Smooth muscle cell of the brain vasculature (primary cell): ENCODE measurements around the gene IRX2.

Experiments used
- DNase-seq: peaks from one replicate; pipeline ENCODE4 v3.0.0-alpha.2; 2012; ENCODE audit warnings: low read depth, low spot score

The IRX2 gene

GRCh38 chr5:2741956-2742355 is 9.5 kb downstream of the IRX2 start:
- DNase-seq = no peak

- DNase-seq = no peak
Observed at GRCh38 chr5:2740876-2741555, 10.5 kb downstream of the IRX2 start.

GRCh38 chr5:2740051-2740875 is 11.2 kb downstream of the IRX2 start:
- no peak for DNase-seq

DNA sequence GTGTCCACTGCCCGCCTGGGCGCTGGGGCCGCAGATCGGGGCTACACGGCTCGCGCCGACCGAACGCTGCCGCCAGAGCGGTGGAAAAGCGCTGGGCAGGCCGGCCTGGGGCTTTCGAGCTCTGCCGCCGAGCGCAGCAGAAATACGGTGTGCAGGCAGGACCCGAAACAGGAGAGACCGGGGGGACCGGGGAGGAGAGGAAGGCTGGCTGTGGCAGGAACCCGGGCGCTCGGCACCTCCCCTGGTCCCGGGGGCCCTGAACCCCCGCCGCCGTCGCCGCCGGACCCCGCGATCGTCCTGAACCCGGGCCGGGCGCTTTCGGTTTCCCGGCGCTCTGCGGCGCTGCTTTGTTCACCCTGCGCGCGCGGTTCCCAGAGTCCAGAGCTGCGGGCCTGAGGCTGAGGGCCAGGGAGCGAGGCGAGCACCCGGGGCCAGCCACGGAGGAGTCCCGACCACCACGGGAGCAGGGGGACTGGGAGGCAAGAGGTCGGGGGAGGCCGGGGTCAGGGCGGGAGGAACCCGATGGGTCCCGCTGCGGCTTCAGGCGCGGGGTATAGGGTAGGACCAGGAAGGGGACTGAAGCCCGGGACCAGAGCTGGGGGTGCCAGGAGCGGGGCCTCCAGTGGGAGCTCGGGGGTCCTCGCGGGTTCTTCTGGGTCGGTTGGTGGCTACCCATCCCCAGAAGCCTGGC is 12.0 kb downstream of the IRX2 start:
- DNase-seq = no peak

DNA sequence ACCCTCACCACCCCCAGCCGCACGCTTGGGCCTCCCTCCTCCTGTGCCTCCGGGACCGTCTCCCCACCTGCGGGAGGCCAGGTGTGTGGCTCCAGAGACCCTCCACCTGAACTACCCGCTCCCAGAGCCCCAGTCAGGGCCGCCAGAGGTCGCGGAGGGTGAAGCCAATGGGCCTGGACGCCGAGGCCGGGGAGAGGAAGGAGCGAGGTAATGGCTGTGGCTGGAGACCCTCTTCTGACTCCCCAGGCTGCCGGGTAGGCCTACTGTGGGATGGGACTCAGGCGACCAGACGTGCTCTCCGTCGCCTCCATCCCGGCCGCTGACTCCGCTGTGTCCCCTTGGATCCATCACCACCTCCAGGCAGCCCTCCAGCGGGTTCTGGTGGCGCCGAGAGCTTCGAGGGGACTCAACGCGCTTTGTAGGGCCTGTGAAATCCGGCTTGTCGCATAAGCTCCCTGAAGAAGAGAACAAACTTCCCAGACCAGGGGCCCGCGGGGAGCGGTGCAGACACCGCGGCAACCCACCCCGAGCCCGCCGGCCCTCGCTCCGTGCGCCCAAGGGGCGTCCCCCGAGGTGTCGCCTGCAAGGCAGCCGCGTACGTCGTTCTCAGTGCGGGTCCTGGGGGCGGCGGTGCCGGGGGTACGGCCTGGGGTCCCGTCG is 12.6 kb downstream of the IRX2 start:
- DNase-seq = no peak

DNA sequence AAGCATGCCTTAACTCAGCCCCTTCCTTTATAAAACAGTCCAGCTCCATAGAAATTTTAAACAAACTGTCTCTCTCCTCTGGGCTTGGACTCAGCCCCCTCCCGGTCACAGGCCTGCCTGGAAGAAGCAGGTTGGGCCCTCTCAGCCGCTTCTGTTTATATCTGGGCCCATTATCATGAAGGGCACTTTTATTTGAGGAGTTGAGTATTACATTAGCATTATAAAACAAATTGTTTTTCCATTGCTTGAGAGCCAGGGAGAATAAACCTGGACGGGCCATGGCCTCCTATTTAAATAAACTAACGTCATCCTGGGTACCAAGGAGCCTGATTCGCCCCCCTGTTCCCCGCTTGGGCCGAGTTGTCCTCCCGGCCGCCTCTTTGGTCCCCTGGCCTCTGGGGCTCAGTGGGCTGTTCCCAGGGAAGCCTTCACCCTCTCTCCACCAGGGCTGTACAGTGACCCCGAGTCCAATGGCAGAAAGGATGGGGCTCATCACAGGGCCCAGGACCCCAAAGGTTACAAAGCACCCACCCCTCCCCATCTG is 13.2 kb downstream of the IRX2 start:
- no peak for DNase-seq

GRCh38 chr5:2737273-2738155 is 14.0 kb downstream of the IRX2 start:
- no peak for DNase-seq

DNA sequence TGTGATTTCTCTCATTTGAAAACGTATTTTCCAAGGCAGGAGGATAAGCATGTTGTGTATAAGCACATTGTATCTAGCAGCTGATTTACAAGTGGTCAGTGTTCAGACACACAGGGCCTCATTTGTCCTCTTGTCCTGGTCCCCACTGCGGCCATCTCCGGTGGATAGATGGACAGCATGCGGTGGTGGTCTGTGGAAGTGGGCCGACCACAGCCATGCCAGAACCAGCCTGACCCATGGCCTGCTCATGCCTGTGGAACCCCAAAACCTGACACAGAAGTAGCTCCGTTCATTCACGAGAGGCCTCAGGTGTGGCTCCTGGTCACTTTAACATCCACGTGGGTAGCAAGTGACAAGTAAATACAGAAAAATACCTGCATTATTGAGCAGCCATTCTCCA is 14.6 kb downstream of the IRX2 start:
- DNase-seq = no peak

- no peak for DNase-seq
Observed at GRCh38 chr5:2735996-2736395, 15.5 kb downstream of the IRX2 start.

DNA sequence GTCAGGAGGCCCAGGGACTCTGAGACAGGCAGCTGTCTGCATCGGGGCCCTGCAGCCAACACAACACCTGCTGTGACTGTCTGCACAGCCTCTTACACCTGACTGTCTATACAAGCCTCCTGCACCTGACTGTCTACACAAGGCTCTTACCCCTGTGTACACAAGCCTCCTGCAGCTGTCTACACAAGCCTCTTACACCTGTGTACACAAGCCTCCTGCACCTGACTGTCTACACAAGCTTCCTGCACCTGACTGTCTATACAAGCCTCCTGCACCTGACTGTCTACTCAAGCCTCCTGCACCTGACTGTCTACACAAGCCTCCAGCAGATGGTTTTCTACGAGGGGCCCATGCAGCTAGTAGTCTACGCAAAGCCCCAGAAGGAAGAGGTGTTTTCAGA is 18.6 kb downstream of the IRX2 start:
- no peak for DNase-seq

DNA sequence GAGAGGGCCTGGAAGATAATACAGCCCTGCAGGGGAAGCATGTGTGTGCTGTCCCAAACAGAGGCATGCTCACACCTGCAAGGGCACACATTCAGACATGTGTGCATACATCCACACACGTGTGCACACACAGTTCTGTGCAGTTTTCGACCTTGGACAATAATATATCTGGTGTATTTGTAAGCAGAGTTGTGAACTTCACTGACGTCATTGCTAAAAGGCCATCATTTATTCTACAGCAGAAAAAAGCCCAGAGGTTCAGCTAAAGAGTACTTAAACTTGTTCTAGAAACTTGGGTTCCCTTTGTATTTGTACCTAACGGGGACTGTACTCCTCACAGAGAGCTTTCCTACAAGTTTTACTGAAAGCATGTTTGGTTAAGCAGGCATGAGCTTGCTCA is 19.5 kb downstream of the IRX2 start:
- DNase-seq = no peak

GRCh38 chr5:2729189-2729588 is 22.3 kb downstream of the IRX2 start:
- DNase-seq = no peak

DNA sequence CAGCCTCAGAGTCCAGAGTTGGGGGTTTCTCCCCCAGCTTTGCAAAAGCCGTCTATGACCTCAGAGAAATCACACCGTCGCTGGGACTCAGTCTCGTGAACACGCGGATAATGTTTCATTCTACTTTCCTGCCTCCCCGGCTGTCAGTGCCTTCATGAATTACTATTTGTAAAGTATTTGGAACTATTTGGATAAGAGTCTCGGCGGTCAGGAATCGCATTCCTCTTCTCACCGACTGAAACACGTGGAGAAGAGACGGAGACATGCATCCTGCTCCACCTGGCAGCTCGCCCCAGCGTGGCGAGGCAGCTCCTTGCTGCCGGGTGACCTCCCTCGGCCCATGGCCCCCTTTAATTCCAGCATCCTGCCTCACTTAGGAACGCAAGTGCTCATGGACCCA is 23.9 kb downstream of the IRX2 start:
- DNase-seq = no peak

DNA sequence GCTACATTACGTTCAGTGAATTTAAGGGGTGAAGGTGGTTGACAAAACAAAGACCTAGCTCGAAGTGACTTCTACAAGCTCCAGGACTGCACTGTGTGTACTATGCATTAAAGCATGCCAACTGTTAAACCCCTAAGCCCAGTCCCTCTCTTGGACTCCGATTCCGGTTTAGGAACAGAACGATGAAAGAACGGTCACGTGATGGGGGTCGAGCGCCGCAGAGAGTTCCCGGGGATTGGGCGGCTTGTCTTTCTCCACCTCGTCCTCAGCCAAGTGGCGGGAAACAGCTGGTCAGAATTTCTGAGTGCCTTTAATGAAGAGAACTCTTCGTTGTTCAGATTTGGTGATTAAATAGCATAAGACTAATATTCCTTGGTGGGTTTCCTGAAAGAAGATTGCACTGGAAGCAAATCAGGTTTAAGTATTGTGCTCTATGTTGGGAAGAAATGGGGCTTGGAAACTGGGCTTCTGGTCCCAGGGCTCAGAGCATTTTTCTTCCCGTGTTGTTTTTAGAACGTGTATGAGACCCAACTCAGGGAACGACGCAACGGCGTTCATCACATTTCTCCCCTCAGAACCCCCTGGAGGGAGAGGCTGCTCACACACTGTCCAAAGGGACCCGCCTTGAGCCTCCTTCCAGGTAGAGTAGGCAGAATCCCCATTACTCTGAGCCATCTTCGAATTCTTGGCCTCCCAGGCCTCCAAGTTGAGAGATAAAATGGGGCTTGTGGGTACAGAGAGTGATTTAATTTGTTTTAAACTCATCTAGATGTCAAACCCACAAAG is 25.3 kb downstream of the IRX2 start:
- no peak for DNase-seq

- DNase-seq = no peak
Observed at GRCh38 chr5:2724831-2725230, 26.6 kb downstream of the IRX2 start.

- no peak for DNase-seq
Observed at GRCh38 chr5:2724031-2724581, 27.4 kb downstream of the IRX2 start.

GRCh38 chr5:2722901-2723300 is 28.6 kb downstream of the IRX2 start:
- DNase-seq = no peak

DNA sequence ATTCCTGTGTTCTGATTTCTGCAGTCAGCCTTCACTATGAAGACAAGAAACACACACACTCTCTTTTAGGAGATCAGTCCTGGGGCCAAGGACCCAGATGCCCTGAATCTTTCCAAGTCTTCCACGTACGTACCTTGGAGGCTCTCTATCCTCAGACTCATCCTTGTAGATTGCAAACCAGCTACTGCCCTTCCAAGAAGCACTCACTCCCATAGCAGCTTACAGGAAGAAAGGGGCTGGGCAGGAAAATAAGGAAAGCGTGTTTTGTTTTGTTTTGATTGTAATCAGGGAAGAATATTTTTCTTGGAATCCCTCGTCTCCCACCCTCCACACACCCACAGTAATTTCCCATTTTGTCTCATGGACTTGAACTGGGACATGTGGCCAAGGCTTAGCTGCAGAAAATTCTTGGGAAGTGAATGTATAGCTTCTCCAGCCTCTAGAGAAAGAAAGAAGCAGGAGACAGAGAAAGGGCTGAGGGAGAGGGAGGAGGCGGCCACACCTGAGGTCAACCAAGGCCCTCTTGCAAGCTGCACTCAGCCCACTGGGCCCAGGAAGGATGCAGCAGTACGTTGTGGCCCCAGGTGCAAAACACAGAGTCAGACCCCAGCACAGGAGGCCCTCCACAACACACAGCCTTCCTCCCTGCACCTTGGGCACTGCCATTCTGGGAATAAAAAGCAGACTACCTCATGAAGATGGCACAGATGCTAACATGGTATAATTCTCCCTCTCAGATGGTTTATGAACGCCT is 29.9 kb downstream of the IRX2 start:
- DNase-seq = no peak

DNA sequence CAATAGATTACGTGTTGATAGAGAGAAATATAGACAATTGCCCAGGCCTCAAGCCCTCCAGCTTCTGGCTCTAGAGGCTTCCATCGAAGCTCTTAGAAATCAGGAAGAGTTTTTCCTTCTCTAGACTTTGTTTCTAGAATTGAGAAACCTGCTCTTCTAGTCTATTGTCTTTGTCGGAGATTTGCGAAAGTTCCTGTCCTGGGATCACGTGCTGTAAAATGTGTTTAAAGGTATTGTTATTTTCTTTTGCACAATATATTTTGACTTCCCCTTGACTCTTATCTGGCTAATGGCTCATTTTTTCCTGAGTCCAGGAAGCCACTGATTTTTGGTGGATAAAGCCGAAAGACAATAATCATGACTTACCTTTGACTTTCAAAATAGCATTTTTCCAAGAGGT is 32.1 kb downstream of the IRX2 start:
- DNase-seq = no peak
